Nephron (organoid): ENCODE data around the gene TNFRSF14.

Source experiments
- H3K27ac Mint-ChIP-seq, 3 experiments: 2 replicates each; pipeline ENCODE4 v1.8.0; 2020; ENCODE audit warnings: mixed read lengths in 3 of 3, mild to moderate bottlenecking in 2 of 3, moderate library complexity in 1 of 3
- H3K27me3 Mint-ChIP-seq: 2 replicates; pipeline ENCODE4 v1.8.0; 2021; ENCODE audit warnings: low read depth, mild to moderate bottlenecking, moderate library complexity, mixed read lengths
- H3K36me3 Mint-ChIP-seq: 2 replicates; pipeline ENCODE4 v1.8.0; 2020; ENCODE audit warnings: low read depth, mixed read lengths
- H3K4me1 Mint-ChIP-seq: 2 replicates; pipeline ENCODE4 v1.8.0; 2020; ENCODE audit warnings: mixed read lengths
- H3K4me3 Mint-ChIP-seq, 3 experiments: 2 replicates each; pipeline ENCODE4 v1.8.0; 2020; ENCODE audit warnings: mild to moderate bottlenecking in 3 of 3, mixed read lengths in 3 of 3, moderate library complexity in 2 of 3
- H3K9me3 Mint-ChIP-seq: 2 replicates; pipeline ENCODE4 v1.8.0; 2020; ENCODE audit warnings: mixed read lengths
- TF ChIP-seq, protein P1 (sequence below), 3 experiments: fragments of 200-600 bp; sonication (generic); IDR thresholded peaks; one replicate each; pipeline ENCODE4 v1.5.0; 2021; ENCODE audit warnings: antibody characterized with exemption in 3 of 3; ENCODE audit not compliant: unreplicated experiment in 3 of 3

TNFRSF14 gene

DNA sequence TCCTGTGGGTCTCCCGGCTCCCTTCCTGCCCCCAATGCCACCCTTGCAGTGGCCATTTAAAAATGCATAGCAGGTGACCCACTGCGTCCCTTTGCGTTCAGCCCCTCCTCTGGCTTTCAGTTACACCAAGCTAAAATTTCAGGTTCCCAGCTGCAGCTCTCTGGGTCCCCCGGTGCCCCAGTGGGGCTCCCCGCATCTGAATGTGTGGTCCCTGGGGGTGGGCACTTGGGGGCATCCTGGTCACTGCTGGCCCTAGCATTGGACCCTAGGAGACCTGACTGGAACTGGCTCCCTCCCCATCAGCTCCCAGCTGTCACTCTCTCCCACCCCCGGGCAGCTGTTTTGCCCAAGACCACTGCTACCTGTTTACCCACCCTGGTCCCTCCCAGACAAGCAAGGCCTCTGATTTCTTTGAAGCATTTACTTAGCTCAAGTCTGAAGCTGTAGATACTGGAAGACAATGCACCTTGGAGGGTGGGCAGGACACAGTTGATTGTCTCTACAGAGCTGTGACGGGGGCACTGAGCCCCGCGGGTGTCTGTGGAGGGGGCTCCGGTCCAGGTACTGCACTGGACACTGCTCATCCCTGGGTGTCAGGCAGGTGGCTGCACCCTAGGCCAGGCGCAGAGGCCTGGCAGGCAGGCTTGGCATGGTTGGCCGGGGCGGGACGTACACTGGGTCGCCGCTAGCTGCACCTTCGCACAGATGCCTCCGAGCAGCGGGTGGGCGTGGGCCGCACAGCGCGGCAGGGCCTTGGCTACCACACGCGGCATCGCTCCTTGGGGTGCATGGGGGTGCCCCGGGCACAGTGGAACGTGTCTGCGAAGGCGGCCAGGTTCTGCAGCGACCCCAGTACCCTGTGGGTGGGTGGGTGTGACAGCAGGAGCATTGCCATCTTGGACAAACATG lies 34.3 kb downstream of the TNFRSF14 start:
- H3K4me1 Mint-ChIP-seq, result no peaks in the 10 kb centered on the region
- no peaks in the 10 kb centered on the region for H3K9me3 Mint-ChIP-seq
- no peak overlapping the region for H3K27ac Mint-ChIP-seq
- H3K4me3 Mint-ChIP-seq, result peak overlapping the region in 1 of 3 experiments; percentile 32
- no peaks in the 10 kb centered on the region for H3K27me3 Mint-ChIP-seq
- TF ChIP-seq, protein P1, sequence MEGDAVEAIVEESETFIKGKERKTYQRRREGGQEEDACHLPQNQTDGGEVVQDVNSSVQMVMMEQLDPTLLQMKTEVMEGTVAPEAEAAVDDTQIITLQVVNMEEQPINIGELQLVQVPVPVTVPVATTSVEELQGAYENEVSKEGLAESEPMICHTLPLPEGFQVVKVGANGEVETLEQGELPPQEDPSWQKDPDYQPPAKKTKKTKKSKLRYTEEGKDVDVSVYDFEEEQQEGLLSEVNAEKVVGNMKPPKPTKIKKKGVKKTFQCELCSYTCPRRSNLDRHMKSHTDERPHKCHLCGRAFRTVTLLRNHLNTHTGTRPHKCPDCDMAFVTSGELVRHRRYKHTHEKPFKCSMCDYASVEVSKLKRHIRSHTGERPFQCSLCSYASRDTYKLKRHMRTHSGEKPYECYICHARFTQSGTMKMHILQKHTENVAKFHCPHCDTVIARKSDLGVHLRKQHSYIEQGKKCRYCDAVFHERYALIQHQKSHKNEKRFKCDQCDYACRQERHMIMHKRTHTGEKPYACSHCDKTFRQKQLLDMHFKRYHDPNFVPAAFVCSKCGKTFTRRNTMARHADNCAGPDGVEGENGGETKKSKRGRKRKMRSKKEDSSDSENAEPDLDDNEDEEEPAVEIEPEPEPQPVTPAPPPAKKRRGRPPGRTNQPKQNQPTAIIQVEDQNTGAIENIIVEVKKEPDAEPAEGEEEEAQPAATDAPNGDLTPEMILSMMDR (IDR thresholded peaks at IDR 0.05; ENCODE audit: unreplicated experiment in 3 of 3), result no peak
- peaks cover 4% of the 10 kb centered on the region for H3K36me3 Mint-ChIP-seq

DNA sequence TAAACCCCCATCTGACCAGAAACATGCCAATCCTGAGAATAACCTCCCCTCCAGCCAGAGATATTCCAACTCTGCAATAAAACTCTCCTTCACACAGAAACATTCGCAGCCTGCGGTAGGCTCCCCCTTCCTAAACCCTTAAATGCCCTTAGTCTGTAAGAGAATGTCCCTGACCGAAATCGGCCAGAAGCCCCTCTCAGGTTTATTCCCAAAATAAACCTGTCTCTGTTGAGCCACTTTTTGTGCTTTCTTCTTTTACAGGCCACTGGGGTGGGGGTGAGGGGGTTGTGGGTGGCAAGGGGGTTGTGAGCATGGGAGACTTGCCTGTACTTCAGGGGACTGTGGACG lies 35.0 kb downstream of the TNFRSF14 start:
- Mint-ChIP-seq H3K4me3 (peak overlapping the region in 2 of 3 experiments; percentile 27 to 65), H3K27me3 (no peaks in the 10 kb centered on the region), H3K36me3 (peaks cover 4% of the 10 kb centered on the region), H3K27ac (no peak overlapping the region), H3K9me3 (no peaks in the 10 kb centered on the region), H3K4me1 (no peaks in the 10 kb centered on the region)
- TF ChIP-seq, protein P1 (IDR thresholded peaks at IDR 0.05; ENCODE audit: unreplicated experiment in 3 of 3), result no peak

DNA sequence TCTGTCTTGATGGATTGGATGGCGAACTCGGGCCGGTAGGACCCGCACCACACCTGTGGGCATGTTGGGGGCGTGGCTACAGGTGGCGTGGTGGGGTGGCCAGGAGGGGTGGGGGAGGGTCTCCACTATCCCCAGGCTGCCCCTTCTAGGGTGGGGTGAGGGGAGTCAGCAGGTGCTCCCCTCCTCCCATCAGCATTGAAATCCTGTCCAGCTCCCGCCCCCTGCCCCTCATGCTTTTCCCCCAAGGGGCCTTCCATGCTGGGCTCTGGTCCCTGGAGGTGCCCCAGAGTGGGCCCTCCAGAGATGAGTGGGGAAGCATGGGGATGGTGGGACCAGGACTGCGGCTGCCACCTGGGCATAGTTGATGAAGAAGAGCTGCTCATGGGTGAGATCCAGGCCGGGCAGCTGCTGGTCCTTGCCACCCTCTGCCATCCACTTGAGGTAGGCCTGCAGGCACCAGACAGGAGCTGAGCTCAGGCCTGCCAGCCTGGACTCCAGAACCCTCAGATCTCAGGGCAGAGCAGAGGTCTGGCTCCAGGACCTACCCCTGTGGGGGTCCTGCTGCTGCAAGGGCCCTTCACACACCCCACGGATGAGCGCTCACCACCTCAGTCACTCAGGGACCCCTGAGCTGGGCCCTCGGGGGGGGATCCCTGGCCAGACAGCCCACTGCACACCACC lies 35.5 kb downstream of the TNFRSF14 start:
- TF ChIP-seq, protein P1 (IDR thresholded peaks at IDR 0.05; ENCODE audit: unreplicated experiment in 3 of 3), result no peak
- Mint-ChIP-seq H3K4me3 (no peak overlapping the region), H3K9me3 (no peaks in the 10 kb centered on the region), H3K27me3 (no peaks in the 10 kb centered on the region), H3K4me1 (no peaks in the 10 kb centered on the region), H3K36me3 (peaks cover 4% of the 10 kb centered on the region), H3K27ac (no peak overlapping the region)

DNA sequence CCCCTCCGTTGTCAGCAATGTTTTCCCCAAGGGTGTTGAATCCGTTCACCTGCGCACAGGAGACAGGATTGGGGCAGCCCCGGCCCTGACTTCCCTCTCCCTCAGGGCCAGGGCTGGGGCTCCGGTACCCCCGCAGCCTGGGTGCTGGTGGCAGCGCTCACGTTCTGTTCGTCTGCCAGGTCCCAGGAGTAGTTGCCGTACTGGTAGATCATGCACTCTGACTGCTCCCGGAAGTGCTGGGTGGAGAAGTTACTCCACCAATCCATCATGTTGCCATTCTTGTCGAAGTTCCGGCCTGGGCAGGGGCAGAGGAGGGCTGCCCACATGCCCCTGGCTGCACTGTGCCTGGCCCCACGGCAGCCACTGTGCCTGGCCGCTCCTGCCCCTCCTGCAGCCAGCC lies 36.5 kb downstream of the TNFRSF14 start:
- Mint-ChIP-seq H3K4me1 (no peaks in the 10 kb centered on the region), H3K9me3 (no peaks in the 10 kb centered on the region), H3K36me3 (peaks cover 4% of the 10 kb centered on the region), H3K27me3 (no peaks in the 10 kb centered on the region), H3K4me3 (no peak overlapping the region), H3K27ac (no peak overlapping the region)
- TF ChIP-seq, protein P1 (IDR thresholded peaks at IDR 0.05; ENCODE audit: unreplicated experiment in 3 of 3), result no peak

DNA sequence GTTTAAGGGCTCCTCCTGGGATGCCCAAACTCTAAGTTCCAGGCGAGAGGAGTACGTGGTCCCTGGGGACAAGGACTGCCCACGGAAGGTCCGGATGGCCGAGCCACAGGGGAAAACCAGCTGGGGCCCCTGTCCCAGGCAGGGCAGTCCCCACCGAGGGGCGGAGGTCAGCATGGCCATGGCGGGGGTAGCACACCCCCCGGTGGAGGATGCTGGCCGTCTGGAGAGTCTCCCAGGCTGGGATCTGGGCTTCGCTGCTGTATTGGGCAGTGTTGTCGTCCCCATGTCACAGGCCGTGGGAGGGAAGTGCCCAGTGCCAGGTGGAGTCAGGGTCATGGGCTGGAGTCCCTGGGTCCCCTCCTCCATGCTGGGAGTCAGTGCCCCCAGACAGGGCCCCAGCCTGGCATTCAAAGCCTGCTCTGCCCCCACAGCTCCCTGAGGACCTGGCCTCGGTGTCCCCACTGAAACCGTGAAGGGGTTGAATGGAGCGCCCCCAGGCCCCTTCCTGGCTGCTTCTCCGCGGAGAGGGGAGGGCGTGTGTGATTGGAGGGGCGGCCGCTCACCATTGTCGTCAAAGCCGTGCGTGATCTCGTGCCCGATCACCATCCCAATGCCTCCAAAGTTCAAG lies 37.2 kb downstream of the TNFRSF14 start:
- Mint-ChIP-seq H3K27me3 (no peaks in the 10 kb centered on the region), H3K4me1 (no peaks in the 10 kb centered on the region), H3K9me3 (peaks cover 3% of the 10 kb centered on the region), H3K36me3 (peaks cover 4% of the 10 kb centered on the region), H3K4me3 (no peak overlapping the region), H3K27ac (no peak overlapping the region)
- TF ChIP-seq, protein P1 (IDR thresholded peaks at IDR 0.05; ENCODE audit: unreplicated experiment in 3 of 3), result no peak
